Measurements from ENCODE around the gene LYZ. TPM values are rescaled to one million over a fixed set of nuclear protein-coding genes. Genes with fewer than 3 reads are reported as not detected.

LYZ gene
- total and polyA plus RNA-seq, 9 of the 15 experiments (the other 6 are each of a cell fraction or from before 2014, with no cell fraction given) = 27.2 to 96.3 (median 42.1) TPM

DNA sequence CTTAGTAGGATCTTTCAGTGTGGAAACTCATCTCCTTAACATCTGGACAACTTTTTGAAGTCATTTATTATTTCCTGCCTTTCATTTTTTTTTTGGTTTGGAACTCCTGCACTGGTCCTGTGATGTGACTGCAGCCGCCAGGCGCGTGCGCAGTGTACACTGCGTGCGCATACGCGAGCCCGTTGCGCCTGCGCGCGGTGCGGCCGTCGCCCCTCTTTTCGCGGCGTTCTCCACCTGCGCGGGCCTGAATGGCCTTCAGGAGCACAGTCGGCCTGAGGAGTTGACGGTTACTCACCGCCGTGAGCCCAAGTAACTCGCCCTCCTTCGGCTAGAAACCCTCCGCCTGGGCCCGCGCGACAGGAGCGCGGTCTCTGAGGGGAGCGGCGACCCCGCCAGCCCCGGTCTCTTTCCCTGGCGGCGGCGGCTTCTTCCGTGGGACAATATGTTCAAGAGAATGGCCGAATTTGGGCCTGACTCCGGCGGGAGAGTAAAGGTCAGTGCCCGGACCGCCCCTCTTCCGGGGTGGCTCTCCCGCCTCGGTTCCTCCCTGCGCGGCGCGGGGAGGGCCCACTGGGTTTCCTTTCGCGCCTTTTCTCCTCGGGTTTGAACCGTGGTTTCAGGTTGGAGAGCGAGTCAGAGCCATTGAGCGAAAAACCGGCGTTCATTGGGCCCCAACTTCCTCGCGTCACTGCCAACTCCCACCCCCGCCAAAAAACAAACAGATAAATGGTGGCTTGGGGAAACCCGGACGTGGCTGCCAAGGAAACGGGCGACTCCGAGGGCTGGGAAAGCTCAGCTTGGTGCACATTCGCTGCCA is 11.6 kb downstream of the LYZ start, which contains the start of gene YEATS4 (continued):
- no peak for TF ChIP-seq ASH1L (IDR thresholded peaks at IDR 0.05; ENCODE audit: borderline replicate concordance, low read depth, partially characterized antibody)
- TF ChIP-seq PML (IDR thresholded peaks at IDR 0.05; ENCODE audit: low read length) = peak; percentile 63
- no peak for TF ChIP-seq REST (IDR thresholded peaks at IDR 0.05; ENCODE audit: borderline replicate concordance)
- peak; percentile 78 for TF ChIP-seq REST (CRISPR knock-in tag; IDR thresholded peaks at IDR 0.05; ENCODE audit: low read depth)
- TF ChIP-seq ZNF511 (CRISPR knock-in tag; IDR thresholded peaks at IDR 0.05) = no peak; the same call in 1 of the 2 replicates
- TF ChIP-seq PHB2 (IDR thresholded peaks at IDR 0.05; ENCODE audit: low read depth) = no peak
- TF ChIP-seq SUPT5H (IDR thresholded peaks at IDR 0.05) = peak; percentile 93
- TF ChIP-seq ZNF282 (CRISPR knock-in tag; IDR thresholded peaks at IDR 0.05) = no peak
- no peak for TF ChIP-seq ZNF778 (CRISPR knock-in tag; IDR thresholded peaks at IDR 0.05)
- peak; percentile 12; the same call in 1 of the 2 replicates for TF ChIP-seq ETV1 (tag; conservative IDR thresholded peaks at IDR 0.05; ENCODE audit: low read depth)
- no peak for TF ChIP-seq CEBPB (tag; IDR thresholded peaks at IDR 0.05)
- TF ChIP-seq E4F1 (CRISPR knock-in tag; IDR thresholded peaks at IDR 0.05; ENCODE audit: borderline replicate concordance) = no peak
- no peak for TF ChIP-seq CAMTA2 (CRISPR knock-in tag; conservative IDR thresholded peaks at IDR 0.05)
- no peak for TF ChIP-seq BRF1 (IDR thresholded peaks at IDR 0.05; ENCODE audit: borderline replicate concordance, extremely low read depth, insufficient read length)
- TF ChIP-seq RBM25 (IDR thresholded peaks at IDR 0.05; ENCODE audit: low read depth, low read length, severe bottlenecking) = no peak
- TF ChIP-seq SRSF3 (IDR thresholded peaks at IDR 0.05; ENCODE audit: insufficient read depth, low read length) = no peak
- no peak for TF ChIP-seq ELF4 (CRISPR knock-in tag; IDR thresholded peaks at IDR 0.05)
- no peak for TF ChIP-seq MTF1 (CRISPR knock-in tag; IDR thresholded peaks at IDR 0.05; ENCODE audit: borderline replicate concordance)
